ENCODE results near the gene PPP4R3B.

Gene PPP4R3B

GRCh38 chr2:55524884-55525437 lies 92.5 kb downstream of the PPP4R3B start:
- no peak overlapping the region for H3K4me3 ChIP-seq (ENCODE audit: low read length, poor library complexity, severe bottlenecking)
- H3K4me1 ChIP-seq (ENCODE audit: insufficient read depth, low read length, poor library complexity, severe bottlenecking): peaks cover 9% of the 10 kb centered on the region
- no peaks in the 10 kb centered on the region for H3K27me3 ChIP-seq (ENCODE audit: insufficient read depth, low read length, poor library complexity, severe bottlenecking)
- H4K20me1 ChIP-seq (ENCODE audit: insufficient read depth, low read length, poor library complexity, severe bottlenecking): no peaks in the 10 kb centered on the region
- no peak overlapping the region for H3K4me2 ChIP-seq (ENCODE audit: low read depth, low read length, poor library complexity, severe bottlenecking)
- H3K9ac ChIP-seq (ENCODE audit: low read depth, low read length, poor library complexity, severe bottlenecking): no peak overlapping the region
- TF ChIP-seq CTCF (conservative IDR thresholded peaks at IDR 0.05; ENCODE audit: low read length) (no peak), EZH2phosphoT487 (IDR thresholded peaks at IDR 0.05; ENCODE audit: borderline replicate concordance) (no peak)
- no peaks in the 10 kb centered on the region; the same call in 1 of the 2 replicates for H3K36me3 ChIP-seq (ENCODE audit: insufficient read depth, low read length)
- no peak overlapping the region for H2AFZ ChIP-seq (ENCODE audit: low read length)
- H3K9me3 ChIP-seq (ENCODE audit: insufficient read depth, low read depth, low read length): no peaks in the 10 kb centered on the region
- no peaks in the 10 kb centered on the region for H3F3A ChIP-seq (ENCODE audit: low read depth)
- H3K9me2 ChIP-seq (replicated peaks; ENCODE audit: low read depth, low read length): no peaks in the 10 kb centered on the region
- no peaks in the 10 kb centered on the region for H3K79me2 ChIP-seq (ENCODE audit: insufficient read depth, low read length)

GRCh38 chr2:55519938-55520885 lies 97.2 kb downstream of the PPP4R3B start:
- H3K4me2 ChIP-seq (ENCODE audit: low read depth, low read length, poor library complexity, severe bottlenecking): peak overlapping the region; percentile 90
- H3K4me3 ChIP-seq (ENCODE audit: low read length, poor library complexity, severe bottlenecking): peak overlapping the region; percentile 86
- H3F3A ChIP-seq (ENCODE audit: low read depth): no peaks in the 10 kb centered on the region
- no peaks in the 10 kb centered on the region for H3K27me3 ChIP-seq (ENCODE audit: insufficient read depth, low read length, poor library complexity, severe bottlenecking)
- TF ChIP-seq CTCF (conservative IDR thresholded peaks at IDR 0.05; ENCODE audit: low read length): no peak
- no peaks in the 10 kb centered on the region for H4K20me1 ChIP-seq (ENCODE audit: insufficient read depth, low read length, poor library complexity, severe bottlenecking)
- peak overlapping the region; percentile 65 for H3K9ac ChIP-seq (ENCODE audit: low read depth, low read length, poor library complexity, severe bottlenecking)
- H3K4me1 ChIP-seq (ENCODE audit: insufficient read depth, low read length, poor library complexity, severe bottlenecking): peaks cover 14% of the 10 kb centered on the region
- H3K36me3 ChIP-seq (ENCODE audit: insufficient read depth, low read length): no peaks in the 10 kb centered on the region
- no peaks in the 10 kb centered on the region for H3K79me2 ChIP-seq (ENCODE audit: insufficient read depth, low read length)
- H3K9me2 ChIP-seq (replicated peaks; ENCODE audit: low read depth, low read length): no peaks in the 10 kb centered on the region
- H2AFZ ChIP-seq (ENCODE audit: low read length): peak overlapping the region; percentile 89
- no peaks in the 10 kb centered on the region for H3K9me3 ChIP-seq (ENCODE audit: insufficient read depth, low read depth, low read length)

- no peak for TF ChIP-seq EZH2phosphoT487 (IDR thresholded peaks at IDR 0.05; ENCODE audit: borderline replicate concordance)
- TF ChIP-seq CTCF (conservative IDR thresholded peaks at IDR 0.05; ENCODE audit: low read length): no peak
- H3K9me3 ChIP-seq (ENCODE audit: insufficient read depth, low read depth, low read length): no peaks in the 10 kb centered on the region
- no peaks in the 10 kb centered on the region for H4K20me1 ChIP-seq (ENCODE audit: insufficient read depth, low read length, poor library complexity, severe bottlenecking)
- no peaks in the 10 kb centered on the region for H3F3A ChIP-seq (ENCODE audit: low read depth)
- no peaks in the 10 kb centered on the region for H3K36me3 ChIP-seq (ENCODE audit: insufficient read depth, low read length)
- peak overlapping the region; percentile 82 for H3K4me2 ChIP-seq (ENCODE audit: low read depth, low read length, poor library complexity, severe bottlenecking)
- H3K9me2 ChIP-seq (replicated peaks; ENCODE audit: low read depth, low read length): no peaks in the 10 kb centered on the region
- peak overlapping the region; percentile 94 for H2AFZ ChIP-seq (ENCODE audit: low read length)
- H3K9ac ChIP-seq (ENCODE audit: low read depth, low read length, poor library complexity, severe bottlenecking): peak overlapping the region; percentile 73
- H3K4me3 ChIP-seq (ENCODE audit: low read length, poor library complexity, severe bottlenecking): peak overlapping the region; percentile 86
- H3K79me2 ChIP-seq (ENCODE audit: insufficient read depth, low read length): no peaks in the 10 kb centered on the region
- peaks cover 14% of the 10 kb centered on the region for H3K4me1 ChIP-seq (ENCODE audit: insufficient read depth, low read length, poor library complexity, severe bottlenecking)
- H3K27me3 ChIP-seq (ENCODE audit: insufficient read depth, low read length, poor library complexity, severe bottlenecking): no peaks in the 10 kb centered on the region
Measured at GRCh38 chr2:55518841-55519165, 98.6 kb downstream of the PPP4R3B start.
